HL-60 (cell line): ENCODE measurements around the gene SRRM3.

ENCODE experiments used
- GABPA ChIP-seq: IDR thresholded peaks from 2 replicates; pipeline ENCODE4 v1.6.1; 2012; ENCODE audit warnings: low read depth
- POLR2AphosphoS5 ChIP-seq: IDR thresholded peaks from 2 replicates; pipeline ENCODE4 v1.6.1; 2012; ENCODE audit warnings: low read depth
- REST ChIP-seq: IDR thresholded peaks from 2 replicates; pipeline ENCODE4 v1.6.1; 2012; ENCODE audit warnings: low read depth; ENCODE audit not compliant: insufficient replicate concordance
- SPI1 ChIP-seq: IDR thresholded peaks from 2 replicates; pipeline ENCODE4 v1.6.1; 2012; ENCODE audit warnings: low read depth, mild to moderate bottlenecking, borderline replicate concordance
- TF ChIP-seq, protein P1 (sequence below): IDR thresholded peaks from one replicate; pipeline ENCODE4 v1.5.1; 2011; ENCODE audit warnings: low read length, control low read depth, inconsistent platforms; ENCODE audit not compliant: insufficient read depth

DNA sequence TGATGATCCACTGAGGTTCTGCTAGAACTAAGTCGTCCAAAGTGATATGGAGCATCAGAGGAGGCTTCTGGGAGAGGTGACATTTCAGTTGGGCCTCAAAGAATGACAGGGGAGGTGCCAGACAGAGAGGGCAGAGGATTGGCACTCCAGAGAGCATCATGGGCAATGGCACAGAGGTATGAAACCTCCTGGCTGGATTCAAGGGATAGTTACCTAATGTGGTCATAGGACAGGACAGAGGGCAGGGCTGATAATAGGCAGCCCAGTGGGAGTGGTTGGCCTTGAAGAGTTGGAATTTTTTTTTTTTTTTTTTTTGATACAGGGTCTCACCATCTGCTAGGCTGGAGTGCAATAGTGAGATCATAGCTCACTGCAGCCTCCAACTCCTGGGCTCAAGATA, 7.6 kb downstream of the SRRM3 start:
- TF ChIP-seq, protein P1, sequence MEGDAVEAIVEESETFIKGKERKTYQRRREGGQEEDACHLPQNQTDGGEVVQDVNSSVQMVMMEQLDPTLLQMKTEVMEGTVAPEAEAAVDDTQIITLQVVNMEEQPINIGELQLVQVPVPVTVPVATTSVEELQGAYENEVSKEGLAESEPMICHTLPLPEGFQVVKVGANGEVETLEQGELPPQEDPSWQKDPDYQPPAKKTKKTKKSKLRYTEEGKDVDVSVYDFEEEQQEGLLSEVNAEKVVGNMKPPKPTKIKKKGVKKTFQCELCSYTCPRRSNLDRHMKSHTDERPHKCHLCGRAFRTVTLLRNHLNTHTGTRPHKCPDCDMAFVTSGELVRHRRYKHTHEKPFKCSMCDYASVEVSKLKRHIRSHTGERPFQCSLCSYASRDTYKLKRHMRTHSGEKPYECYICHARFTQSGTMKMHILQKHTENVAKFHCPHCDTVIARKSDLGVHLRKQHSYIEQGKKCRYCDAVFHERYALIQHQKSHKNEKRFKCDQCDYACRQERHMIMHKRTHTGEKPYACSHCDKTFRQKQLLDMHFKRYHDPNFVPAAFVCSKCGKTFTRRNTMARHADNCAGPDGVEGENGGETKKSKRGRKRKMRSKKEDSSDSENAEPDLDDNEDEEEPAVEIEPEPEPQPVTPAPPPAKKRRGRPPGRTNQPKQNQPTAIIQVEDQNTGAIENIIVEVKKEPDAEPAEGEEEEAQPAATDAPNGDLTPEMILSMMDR = no peak
- TF ChIP-seq POLR2AphosphoS5 = no peak
- TF ChIP-seq GABPA = no peak
- TF ChIP-seq REST = no peak
- TF ChIP-seq SPI1 = no peak
